Astrocyte (in vitro differentiated cells and primary cell): ENCODE results near the gene NSL1. TPM values are rescaled to one million over a fixed set of nuclear protein-coding genes. Genes with fewer than 3 reads are reported as not detected.

Source experiments
- DNase-seq: peaks from one replicate; pipeline ENCODE4 v3.0.0-alpha.2; 2010; ENCODE audit warnings: low read depth
- FAIRE-seq: peaks from 2 replicates; lab custom pipeline; 2011; peaks lifted over from hg19 to GRCh38; lab: Jason Lieb, UNC
- H2AFZ ChIP-seq: 2 replicates; pipeline ENCODE4 v1.6.0; 2012; ENCODE audit warnings: low read depth, low read length, inconsistent platforms
- H3K27ac ChIP-seq: 2 replicates; pipeline ENCODE4 v1.5.1; 2011; ENCODE audit warnings: low read depth, low read length, inconsistent platforms
- H3K27me3 ChIP-seq: 2 replicates; pipeline ENCODE4 v1.6.0; 2011; ENCODE audit warnings: low read length, inconsistent platforms; ENCODE audit not compliant: insufficient read depth
- H3K36me3 ChIP-seq: 2 replicates; pipeline ENCODE4 v1.5.1; 2011; ENCODE audit warnings: low read length, inconsistent platforms; ENCODE audit not compliant: insufficient read depth
- H3K4me1 ChIP-seq: 2 replicates; pipeline ENCODE4 v1.5.1; 2011; ENCODE audit warnings: low read length, inconsistent platforms; ENCODE audit not compliant: insufficient read depth
- H3K4me2 ChIP-seq: 2 replicates; pipeline ENCODE4 v1.6.0; 2012; ENCODE audit warnings: low read length, inconsistent platforms
- H3K4me3 ChIP-seq: 2 replicates; pipeline ENCODE4 v1.5.1; 2011; ENCODE audit warnings: low read depth, mild to moderate bottlenecking, low read length, inconsistent platforms; ENCODE audit not compliant: insufficient read depth
- H3K79me2 ChIP-seq: 2 replicates; pipeline ENCODE4 v1.6.0; 2012; ENCODE audit warnings: mild to moderate bottlenecking, low read length, inconsistent platforms; ENCODE audit not compliant: insufficient read depth
- H3K9ac ChIP-seq: 2 replicates; pipeline ENCODE4 v1.6.0; 2012; ENCODE audit warnings: mild to moderate bottlenecking, low read length, inconsistent platforms
- H3K9me3 ChIP-seq: 2 replicates; pipeline ENCODE4 v1.5.1; 2012; ENCODE audit warnings: low read depth, mild to moderate bottlenecking, low read length, inconsistent platforms; ENCODE audit not compliant: insufficient read depth
- H4K20me1 ChIP-seq: 2 replicates; pipeline ENCODE4 v1.6.0; 2012; ENCODE audit warnings: low read length, inconsistent platforms; ENCODE audit not compliant: insufficient read depth
- H3K27ac Mint-ChIP-seq: one replicate; pipeline ENCODE4 v1.8.0; 2021; ENCODE audit warnings: mild to moderate bottlenecking, mixed read lengths; ENCODE audit not compliant: unreplicated experiment
- H3K27me3 Mint-ChIP-seq: one replicate; pipeline ENCODE4 v1.8.0; 2021; ENCODE audit warnings: low read depth, mixed read lengths; ENCODE audit not compliant: unreplicated experiment
- H3K36me3 Mint-ChIP-seq: one replicate; pipeline ENCODE4 v1.8.0; 2021; ENCODE audit warnings: low read depth, mixed read lengths; ENCODE audit not compliant: unreplicated experiment
- H3K4me1 Mint-ChIP-seq: one replicate; pipeline ENCODE4 v1.8.0; 2021; ENCODE audit warnings: low read depth, mixed read lengths; ENCODE audit not compliant: unreplicated experiment
- H3K4me3 Mint-ChIP-seq: one replicate; pipeline ENCODE4 v1.8.0; 2021; ENCODE audit warnings: mild to moderate bottlenecking, moderate library complexity, mixed read lengths; ENCODE audit not compliant: unreplicated experiment
- H3K9me3 Mint-ChIP-seq: one replicate; pipeline ENCODE4 v1.8.0; 2021; ENCODE audit warnings: mild to moderate bottlenecking, mixed read lengths; ENCODE audit not compliant: unreplicated experiment
- CTCF ChIP-seq: IDR thresholded peaks from 2 replicates; pipeline ENCODE4 v1.5.1; 2011; ENCODE audit warnings: low read depth, mild to moderate bottlenecking, inconsistent platforms, low read length, moderate library complexity; ENCODE audit not compliant: insufficient read depth
- EZH2 ChIP-seq: IDR thresholded peaks from 2 replicates; pipeline ENCODE4 v1.6.1; 2012; ENCODE audit warnings: mild to moderate bottlenecking, low read length, inconsistent platforms; ENCODE audit not compliant: insufficient read depth
- total RNA-seq: library from RNA; stranded (reverse); gene quantifications from 2 replicates; pipeline ENCODE4 v1.2.1, GENCODE V29; 2021

The NSL1 gene
- total RNA-seq, 1 donor from 2014 or later = 22.6 TPM

GRCh38 chr1:212699625-212700222, 91.9 kb downstream of the NSL1 start, which contains the start of gene BATF3:
BATF3 (minus strand) TSS chr1:212699840; CDS start chr1:212699762, 78 bp downstream.
- H2AFZ ChIP-seq = peak within 1 kb of the TSS; percentile 75
- peaks cover 22% of the 10 kb centered on the region for H3K4me1 ChIP-seq
- peak within 1 kb of the TSS; percentile 57 for H3K9ac ChIP-seq
- H3K9me3 ChIP-seq = no peaks in the 10 kb centered on the region
- DNase-seq (no peak), FAIRE-seq (no peak)
- Mint-ChIP-seq H3K4me1 (peaks cover 2% of the 10 kb centered on the region), H3K9me3 (no peaks in the 10 kb centered on the region), H3K27ac (peak within 1 kb of the TSS; percentile 30), H3K4me3 (peak within 1 kb of the TSS; percentile 85), H3K27me3 (peaks cover 60% of the 10 kb centered on the region), H3K36me3 (no peaks in the 10 kb centered on the region)
- H3K36me3 ChIP-seq = no peaks in the 10 kb centered on the region
- TF ChIP-seq CTCF (no peak), EZH2 (peak; percentile 47)
- no peaks in the 10 kb centered on the region for H3K79me2 ChIP-seq
- no peak within 1 kb of the TSS for H3K27ac ChIP-seq
- peaks cover 10% of the 10 kb centered on the region for H3K27me3 ChIP-seq
- no peaks in the 10 kb centered on the region for H4K20me1 ChIP-seq
- H3K4me3 ChIP-seq = peak within 1 kb of the TSS; percentile 46
- H3K4me2 ChIP-seq = peak within 1 kb of the TSS; percentile 89

GRCh38 chr1:212699104-212699624, 92.4 kb downstream of the NSL1 start:
- no peak for FAIRE-seq

More at GRCh38 chr1:212699104-212699624, 92.4 kb downstream of the NSL1 start:
- Mint-ChIP-seq H3K27ac (no peak overlapping the region), H3K4me1 (peaks cover 2% of the 10 kb centered on the region), H3K9me3 (no peaks in the 10 kb centered on the region), H3K4me3 (peak overlapping the region; percentile 85), H3K27me3 (peaks cover 60% of the 10 kb centered on the region), H3K36me3 (no peaks in the 10 kb centered on the region)
- peak overlapping the region; percentile 36 for H3K9ac ChIP-seq
- H3K27ac ChIP-seq = no peak overlapping the region
- peak overlapping the region; percentile 89 for H3K4me2 ChIP-seq
- peaks cover 10% of the 10 kb centered on the region for H3K27me3 ChIP-seq
- H3K4me1 ChIP-seq = peaks cover 22% of the 10 kb centered on the region
- no peaks in the 10 kb centered on the region for H3K79me2 ChIP-seq
- peak overlapping the region; percentile 65 for H2AFZ ChIP-seq
- no peaks in the 10 kb centered on the region for H3K9me3 ChIP-seq
- H3K4me3 ChIP-seq = peak overlapping the region; percentile 41
- no peaks in the 10 kb centered on the region for H4K20me1 ChIP-seq
- H3K36me3 ChIP-seq = no peaks in the 10 kb centered on the region
- DNase-seq = no peak
- no peak for TF ChIP-seq EZH2
- TF ChIP-seq CTCF = no peak
